ENCODE results near the gene TAF1B. TPM values are rescaled to one million over a fixed set of nuclear protein-coding genes. Genes with fewer than 3 reads are reported as not detected.

Gene TAF1B
- total and polyA plus RNA-seq, 10 of the 15 experiments (the other 5 are each of a cell fraction or from before 2014, with no cell fraction given): 8.1 to 18.3 (median 12.4) TPM

DNA sequence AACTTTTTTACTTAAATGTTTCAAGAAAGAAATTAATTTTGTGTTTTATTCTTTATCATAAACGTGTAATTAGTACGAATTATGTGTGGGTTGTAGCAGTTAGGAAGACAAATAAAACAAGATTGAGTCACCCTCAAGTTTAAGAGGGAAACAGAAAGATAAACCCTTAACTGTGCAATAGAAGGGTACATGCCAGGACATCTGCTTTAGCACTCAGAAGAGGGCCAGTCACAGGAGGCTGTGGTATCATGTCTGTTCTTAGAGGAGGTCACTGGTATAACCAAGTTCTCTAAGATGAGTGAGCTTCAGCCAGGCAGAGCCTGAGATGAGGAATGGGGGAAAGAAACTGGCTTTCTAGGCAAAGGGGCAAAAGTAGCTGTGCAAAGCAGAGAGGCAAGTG, 65.8 kb downstream of the TAF1B start (continued):
- TF ChIP-seq, protein P1, sequence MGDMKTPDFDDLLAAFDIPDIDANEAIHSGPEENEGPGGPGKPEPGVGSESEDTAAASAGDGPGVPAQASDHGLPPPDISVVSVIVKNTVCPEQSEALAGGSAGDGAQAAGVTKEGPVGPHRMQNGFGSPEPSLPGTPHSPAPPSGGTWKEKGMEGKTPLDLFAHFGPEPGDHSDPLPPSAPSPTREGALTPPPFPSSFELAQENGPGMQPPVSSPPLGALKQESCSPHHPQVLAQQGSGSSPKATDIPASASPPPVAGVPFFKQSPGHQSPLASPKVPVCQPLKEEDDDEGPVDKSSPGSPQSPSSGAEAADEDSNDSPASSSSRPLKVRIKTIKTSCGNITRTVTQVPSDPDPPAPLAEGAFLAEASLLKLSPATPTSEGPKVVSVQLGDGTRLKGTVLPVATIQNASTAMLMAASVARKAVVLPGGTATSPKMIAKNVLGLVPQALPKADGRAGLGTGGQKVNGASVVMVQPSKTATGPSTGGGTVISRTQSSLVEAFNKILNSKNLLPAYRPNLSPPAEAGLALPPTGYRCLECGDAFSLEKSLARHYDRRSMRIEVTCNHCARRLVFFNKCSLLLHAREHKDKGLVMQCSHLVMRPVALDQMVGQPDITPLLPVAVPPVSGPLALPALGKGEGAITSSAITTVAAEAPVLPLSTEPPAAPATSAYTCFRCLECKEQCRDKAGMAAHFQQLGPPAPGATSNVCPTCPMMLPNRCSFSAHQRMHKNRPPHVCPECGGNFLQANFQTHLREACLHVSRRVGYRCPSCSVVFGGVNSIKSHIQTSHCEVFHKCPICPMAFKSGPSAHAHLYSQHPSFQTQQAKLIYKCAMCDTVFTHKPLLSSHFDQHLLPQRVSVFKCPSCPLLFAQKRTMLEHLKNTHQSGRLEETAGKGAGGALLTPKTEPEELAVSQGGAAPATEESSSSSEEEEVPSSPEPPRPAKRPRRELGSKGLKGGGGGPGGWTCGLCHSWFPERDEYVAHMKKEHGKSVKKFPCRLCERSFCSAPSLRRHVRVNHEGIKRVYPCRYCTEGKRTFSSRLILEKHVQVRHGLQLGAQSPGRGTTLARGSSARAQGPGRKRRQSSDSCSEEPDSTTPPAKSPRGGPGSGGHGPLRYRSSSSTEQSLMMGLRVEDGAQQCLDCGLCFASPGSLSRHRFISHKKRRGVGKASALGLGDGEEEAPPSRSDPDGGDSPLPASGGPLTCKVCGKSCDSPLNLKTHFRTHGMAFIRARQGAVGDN (IDR thresholded peaks at IDR 0.05): no peak
- TF ChIP-seq, protein P2, sequence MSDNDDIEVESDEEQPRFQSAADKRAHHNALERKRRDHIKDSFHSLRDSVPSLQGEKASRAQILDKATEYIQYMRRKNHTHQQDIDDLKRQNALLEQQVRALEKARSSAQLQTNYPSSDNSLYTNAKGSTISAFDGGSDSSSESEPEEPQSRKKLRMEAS (IDR thresholded peaks at IDR 0.05; ENCODE audit: low read depth, low read length): no peak
- TF ChIP-seq SP1 (IDR thresholded peaks at IDR 0.05; ENCODE audit: low read depth, low read length): no peak
- no peak for TF ChIP-seq TCF12 (IDR thresholded peaks at IDR 0.05; ENCODE audit: low read depth, low read length)

DNA sequence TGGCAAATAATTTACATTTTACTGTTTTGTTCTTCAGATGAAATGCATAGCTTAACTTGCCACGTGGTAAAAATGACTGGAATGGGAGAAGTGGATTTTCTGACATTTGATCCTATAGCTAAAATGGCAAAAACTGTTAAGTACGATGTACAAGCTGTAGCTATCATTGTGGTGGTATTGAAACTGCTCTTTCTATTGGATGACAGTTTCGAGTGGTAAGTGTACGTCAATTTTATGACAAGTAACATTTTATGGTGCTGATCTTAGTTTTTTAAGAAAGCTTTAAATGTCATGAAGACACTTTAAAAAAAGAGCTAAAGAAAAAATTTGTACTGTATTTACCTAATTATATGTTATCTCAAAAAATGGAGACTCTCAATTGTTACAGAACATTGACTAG, 67.4 kb downstream of the TAF1B start:
- no peak for DNase-seq (ENCODE audit: low read depth, low spot score)
- Histone ChIP-seq H3K4me1 (ENCODE audit: control insufficient read depth, insufficient read depth, low read length) (peaks cover 9% of the 10 kb centered on the region), H3K9me3 (replicated peaks; ENCODE audit: control insufficient read depth, insufficient read depth, low read length) (no peaks in the 10 kb centered on the region), H3K4me3 (no peak overlapping the region), H3K36me3 (ENCODE audit: control insufficient read depth in 2 of 2, insufficient read depth in 2 of 2, low read length in 1 of 2) (peaks cover 3 to 4% of the 10 kb centered on the region in 2 experiments; a peak in 3 of 4 replicates), H3K4me2 (ENCODE audit: control insufficient read depth, insufficient read depth) (no peak overlapping the region), H3K9ac (ENCODE audit: control insufficient read depth, insufficient read depth, low read length) (no peak overlapping the region), H3K27me3 (replicated peaks in 1 of 2; ENCODE audit: control insufficient read depth in 2 of 2, insufficient read depth in 2 of 2, low read length in 1 of 2) (no peaks in the 10 kb centered on the region), H2AFZ (ENCODE audit: control insufficient read depth, low read depth, low read length) (no peak overlapping the region), H3K27ac (ENCODE audit: control insufficient read depth, insufficient read depth) (no peak overlapping the region), H4K20me1 (ENCODE audit: control insufficient read depth, insufficient read depth) (no peaks in the 10 kb centered on the region), H3K79me2 (ENCODE audit: control insufficient read depth, insufficient read depth, low read length) (no peaks in the 10 kb centered on the region)
- ChIA-PET CTCF (interaction anchor here (0.8 to 3.0 kb wide), 3 partner anchors 97 to 138 kb away, joined by 3 to 20 read pairs (median 11); no protein-coding TSS in a partner anchor), POLR2A (no interaction called here), RAD21 (ENCODE audit: unreplicated experiment) (interaction anchor here (0.8 kb wide), 1 partner anchor 95 kb away, joined by 3 read pairs; no protein-coding TSS in a partner anchor), SMC1A (ENCODE audit: uncharacterized antibody, unreplicated experiment) (interaction anchor here (0.8 to 1.3 kb wide), 3 partner anchors 9 to 138 kb away, joined by 3 to 6 read pairs (median 5); no protein-coding TSS in a partner anchor)
- intact Hi-C loops (cut with micrococcal nuclease; ENCODE audit: unreplicated experiment): no loop called here
- in situ Hi-C loops (cut with MboI): no loop called here
- 63% methylated on average over 4 of the region's 4 CpGs for WGBS (ENCODE audit: insufficient coverage, insufficient replicate concordance, low lambda C conversion rate, missing lambda C conversion rate)
- no TSS peak for BruUV-seq (replicated peaks)
- no peak for FAIRE-seq
- no peak for ATAC-seq
- TF ChIP-seq CEBPB (IDR thresholded peaks at IDR 0.05; ENCODE audit: borderline replicate concordance in 1 of 2, low read depth in 2 of 2, low read length in 2 of 2) (no peak), ZSCAN29 (IDR thresholded peaks at IDR 0.05) (no peak), ETV6 (conservative IDR thresholded peaks at IDR 0.05 in 1 of 2, IDR thresholded peaks at IDR 0.05 in 1 of 2; ENCODE audit: borderline replicate concordance in 1 of 2, low read depth in 1 of 2) (no peak), HDGF (IDR thresholded peaks at IDR 0.05) (no peak), NR2C1 (IDR thresholded peaks at IDR 0.05) (no peak), HCFC1 (IDR thresholded peaks at IDR 0.05; ENCODE audit: low read length) (no peak), PML (IDR thresholded peaks at IDR 0.05; ENCODE audit: low read length) (no peak), BMI1 (IDR thresholded peaks at IDR 0.05; ENCODE audit: borderline replicate concordance) (no peak), ASH2L (IDR thresholded peaks at IDR 0.05; ENCODE audit: borderline replicate concordance, low read depth) (no peak), IKZF1 (conservative IDR thresholded peaks at IDR 0.05) (no peak), TBL1XR1 (IDR thresholded peaks at IDR 0.05; ENCODE audit: low read depth, low read length) (no peak), SUPT20H (IDR thresholded peaks at IDR 0.05; ENCODE audit: borderline replicate concordance, control insufficient read depth, low read depth, low read length) (no peak), NBN (IDR thresholded peaks at IDR 0.05) (no peak), TAF1 (IDR thresholded peaks at IDR 0.05; ENCODE audit: borderline replicate concordance, low read depth, low read length) (no peak)
- TF ChIP-seq, protein P3, sequence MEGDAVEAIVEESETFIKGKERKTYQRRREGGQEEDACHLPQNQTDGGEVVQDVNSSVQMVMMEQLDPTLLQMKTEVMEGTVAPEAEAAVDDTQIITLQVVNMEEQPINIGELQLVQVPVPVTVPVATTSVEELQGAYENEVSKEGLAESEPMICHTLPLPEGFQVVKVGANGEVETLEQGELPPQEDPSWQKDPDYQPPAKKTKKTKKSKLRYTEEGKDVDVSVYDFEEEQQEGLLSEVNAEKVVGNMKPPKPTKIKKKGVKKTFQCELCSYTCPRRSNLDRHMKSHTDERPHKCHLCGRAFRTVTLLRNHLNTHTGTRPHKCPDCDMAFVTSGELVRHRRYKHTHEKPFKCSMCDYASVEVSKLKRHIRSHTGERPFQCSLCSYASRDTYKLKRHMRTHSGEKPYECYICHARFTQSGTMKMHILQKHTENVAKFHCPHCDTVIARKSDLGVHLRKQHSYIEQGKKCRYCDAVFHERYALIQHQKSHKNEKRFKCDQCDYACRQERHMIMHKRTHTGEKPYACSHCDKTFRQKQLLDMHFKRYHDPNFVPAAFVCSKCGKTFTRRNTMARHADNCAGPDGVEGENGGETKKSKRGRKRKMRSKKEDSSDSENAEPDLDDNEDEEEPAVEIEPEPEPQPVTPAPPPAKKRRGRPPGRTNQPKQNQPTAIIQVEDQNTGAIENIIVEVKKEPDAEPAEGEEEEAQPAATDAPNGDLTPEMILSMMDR (IDR thresholded peaks at IDR 0.05 in 2 of 3, conservative IDR thresholded peaks at IDR 0.05 in 1 of 3; ENCODE audit: control insufficient read depth in 2 of 3, extremely low read depth in 1 of 3, insufficient read depth in 1 of 3, low read depth in 3 of 3, low read length in 3 of 3): no peak

Data from GM12878 (cell line).